ENCODE data around the gene RAI14. TPM values are rescaled to one million over a fixed set of nuclear protein-coding genes. Genes with fewer than 3 reads are reported as not detected.
"Not testable (repeated sequence)": the region's sequence is repeated elsewhere in the genome, so short reads cannot be mapped to it uniquely, and the experiment has no call there.

RAI14 gene
- total RNA-seq, 2 experiments from 2014 or later: 1.1 to 2.3 TPM

DNA sequence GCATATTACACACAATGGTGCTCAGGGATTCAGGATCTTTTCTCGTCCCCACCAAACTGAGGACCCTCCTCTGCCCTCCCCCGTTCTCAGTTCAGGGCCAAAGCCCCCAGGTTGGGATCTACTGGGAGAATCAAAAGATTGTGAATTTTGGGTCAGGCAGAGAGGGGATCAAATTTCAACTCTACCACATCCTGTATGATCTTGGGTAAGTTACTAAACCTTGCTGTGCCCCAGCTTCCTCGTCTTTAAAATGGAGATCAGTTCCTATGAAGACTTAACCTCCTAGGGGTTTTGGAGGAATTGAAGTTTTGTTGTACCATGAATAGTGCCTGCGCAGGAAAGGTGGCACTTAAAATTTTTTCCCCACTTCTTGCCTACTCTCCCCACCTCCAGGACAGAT is 62.4 kb downstream of the RAI14 start:
- H3K4me1 Mint-ChIP-seq (ENCODE audit: low read depth): no peaks in the 10 kb centered on the region
- ATAC-seq (no peak), DNase-seq (no peak)
- intact Hi-C loops (cut with micrococcal nuclease): no loop called here
- peaks cover 2% of the 10 kb centered on the region for H3K27me3 Mint-ChIP-seq
- TF ChIP-seq, protein P1, sequence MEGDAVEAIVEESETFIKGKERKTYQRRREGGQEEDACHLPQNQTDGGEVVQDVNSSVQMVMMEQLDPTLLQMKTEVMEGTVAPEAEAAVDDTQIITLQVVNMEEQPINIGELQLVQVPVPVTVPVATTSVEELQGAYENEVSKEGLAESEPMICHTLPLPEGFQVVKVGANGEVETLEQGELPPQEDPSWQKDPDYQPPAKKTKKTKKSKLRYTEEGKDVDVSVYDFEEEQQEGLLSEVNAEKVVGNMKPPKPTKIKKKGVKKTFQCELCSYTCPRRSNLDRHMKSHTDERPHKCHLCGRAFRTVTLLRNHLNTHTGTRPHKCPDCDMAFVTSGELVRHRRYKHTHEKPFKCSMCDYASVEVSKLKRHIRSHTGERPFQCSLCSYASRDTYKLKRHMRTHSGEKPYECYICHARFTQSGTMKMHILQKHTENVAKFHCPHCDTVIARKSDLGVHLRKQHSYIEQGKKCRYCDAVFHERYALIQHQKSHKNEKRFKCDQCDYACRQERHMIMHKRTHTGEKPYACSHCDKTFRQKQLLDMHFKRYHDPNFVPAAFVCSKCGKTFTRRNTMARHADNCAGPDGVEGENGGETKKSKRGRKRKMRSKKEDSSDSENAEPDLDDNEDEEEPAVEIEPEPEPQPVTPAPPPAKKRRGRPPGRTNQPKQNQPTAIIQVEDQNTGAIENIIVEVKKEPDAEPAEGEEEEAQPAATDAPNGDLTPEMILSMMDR (IDR thresholded peaks at IDR 0.05): no peak
- H3K9me3 Mint-ChIP-seq: no peaks in the 10 kb centered on the region
- POLR2A ChIA-PET: no interaction called here
- CTCF ChIA-PET: no interaction called here
- no peak overlapping the region for H3K27ac Mint-ChIP-seq
- no peaks in the 10 kb centered on the region for H3K36me3 Mint-ChIP-seq (ENCODE audit: low read depth)
- no peak overlapping the region for H3K4me3 Mint-ChIP-seq

GRCh38 chr5:34719029-34719428 is 62.9 kb downstream of the RAI14 start:
- ChIA-PET CTCF (no interaction called here), POLR2A (no interaction called here)
- no peaks in the 10 kb centered on the region for H3K9me3 Mint-ChIP-seq
- DNase-seq (no peak), ATAC-seq (no peak)
- H3K27ac Mint-ChIP-seq: no peak overlapping the region
- H3K27me3 Mint-ChIP-seq: peaks cover 2% of the 10 kb centered on the region
- intact Hi-C loops (cut with micrococcal nuclease): no loop called here
- H3K4me1 Mint-ChIP-seq (ENCODE audit: low read depth): no peaks in the 10 kb centered on the region
- no peaks in the 10 kb centered on the region for H3K36me3 Mint-ChIP-seq (ENCODE audit: low read depth)
- TF ChIP-seq, protein P1 (IDR thresholded peaks at IDR 0.05): no peak
- H3K4me3 Mint-ChIP-seq: no peak overlapping the region

DNA sequence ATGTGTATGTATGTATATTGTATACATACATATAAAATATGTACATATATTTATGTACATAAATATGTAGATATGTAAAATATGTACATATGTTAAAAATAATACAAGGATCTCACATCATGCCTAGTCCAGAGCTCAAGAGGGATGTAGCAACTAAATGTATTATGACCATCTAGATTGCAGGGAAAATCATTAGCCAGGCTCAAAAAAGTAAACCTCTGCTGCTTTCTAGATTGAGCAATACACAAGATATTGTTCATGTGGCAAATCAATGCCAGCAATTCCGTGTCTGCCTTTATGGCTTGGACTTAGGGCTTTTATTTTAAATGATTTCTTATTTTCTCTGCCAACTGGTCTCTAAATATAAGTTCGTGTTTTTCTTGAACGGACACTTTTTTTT is 65.2 kb downstream of the RAI14 start:
- Mint-ChIP-seq H3K27me3 (peaks cover 1% of the 10 kb centered on the region), H3K4me3 (no peak overlapping the region), H3K36me3 (ENCODE audit: low read depth) (no peaks in the 10 kb centered on the region), H3K27ac (no peak overlapping the region), H3K9me3 (no peaks in the 10 kb centered on the region), H3K4me1 (ENCODE audit: low read depth) (no peaks in the 10 kb centered on the region)
- CTCF ChIA-PET: no interaction called here
- POLR2A ChIA-PET: no interaction called here
- ATAC-seq (no peak), DNase-seq (no peak)
- TF ChIP-seq, protein P1 (IDR thresholded peaks at IDR 0.05): no peak
- intact Hi-C loops (cut with micrococcal nuclease): no loop called here

- Mint-ChIP-seq H3K9me3 (peaks cover 5% of the 10 kb centered on the region), H3K27ac (no peak overlapping the region), H3K36me3 (ENCODE audit: low read depth) (no peaks in the 10 kb centered on the region), H3K4me3 (no peak overlapping the region), H3K4me1 (ENCODE audit: low read depth) (no peaks in the 10 kb centered on the region), H3K27me3 (peaks cover 1% of the 10 kb centered on the region)
- intact Hi-C loops (cut with micrococcal nuclease): no loop called here
- TF ChIP-seq, protein P1 (IDR thresholded peaks at IDR 0.05): no peak
- DNase-seq (no peak), ATAC-seq (no peak)
- CTCF ChIA-PET: no interaction called here
- POLR2A ChIA-PET: no interaction called here
These were observed 66.1 kb downstream of the RAI14 start for GRCh38 chr5:34722183-34722582.

DNA sequence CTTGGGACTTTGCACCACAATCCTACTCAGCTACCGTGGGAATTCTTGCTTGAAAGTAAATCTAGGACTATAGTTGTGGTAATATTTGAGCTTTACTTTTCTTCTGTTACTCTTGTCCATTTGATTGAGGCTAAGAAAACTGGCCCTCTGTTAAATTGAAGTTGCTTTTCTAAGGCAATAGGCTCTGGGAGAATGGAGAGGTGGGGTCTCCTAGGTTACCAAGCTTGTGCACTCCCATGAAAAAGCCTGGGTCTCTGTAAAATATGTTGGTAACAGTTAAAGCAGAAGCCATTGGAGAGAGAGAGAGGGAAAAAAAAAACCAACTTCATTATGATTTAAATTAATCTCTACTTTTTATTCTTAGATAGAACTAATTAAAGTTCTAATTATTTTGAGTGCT is 68.6 kb downstream of the RAI14 start:
- Mint-ChIP-seq H3K27ac (no peak overlapping the region), H3K36me3 (ENCODE audit: low read depth) (no peaks in the 10 kb centered on the region), H3K27me3 (peaks cover 3% of the 10 kb centered on the region), H3K4me1 (ENCODE audit: low read depth) (no peaks in the 10 kb centered on the region), H3K4me3 (no peak overlapping the region), H3K9me3 (peaks cover 5% of the 10 kb centered on the region)
- DNase-seq (no peak), ATAC-seq (no peak)
- CTCF ChIA-PET: interaction anchor here (1.3 kb wide), 1 partner anchor 202 kb away, joined by 3 read pairs; no protein-coding TSS in a partner anchor
- intact Hi-C loops (cut with micrococcal nuclease): no loop called here
- POLR2A ChIA-PET: no interaction called here
- TF ChIP-seq, protein P1 (IDR thresholded peaks at IDR 0.05): no peak

- ATAC-seq; H3K27ac Mint-ChIP-seq; H3K9me3 Mint-ChIP-seq; intact Hi-C loops (cut with micrococcal nuclease); POLR2A ChIA-PET; H3K4me3 Mint-ChIP-seq; H3K36me3 Mint-ChIP-seq (ENCODE audit: low read depth); DNase-seq; H3K4me1 Mint-ChIP-seq (ENCODE audit: low read depth); CTCF ChIA-PET; H3K27me3 Mint-ChIP-seq: not testable (repeated sequence)
These were observed 71.1 kb downstream of the RAI14 start for GRCh38 chr5:34727166-34727749.

Data from activated CD8-positive, alpha-beta T cell treated with anti-CD3 and anti-CD28 coated beads for 36 hours (primary cell).